Left lung (tissue), 10 donors: ENCODE results near the gene NRN1. TPM values are rescaled to one million over a fixed set of nuclear protein-coding genes. Genes with fewer than 3 reads are reported as not detected.

Experiments used
- ATAC-seq: fragments of 200-7000 bp; cut with Tn5 transposase; one replicate; pipeline ENCODE4 v1.9.1; 2020; ENCODE audit warnings: moderate library complexity
- DNase-seq, 4 donors: peaks; one replicate each; pipeline ENCODE4 v3.0.0-alpha.2; 2013 to 2020
- H3K27ac ChIP-seq, 2 donors: fragments of 200-600 bp; sonication (generic) in 1 of 2; one replicate each; pipeline versions ENCODE4 v1.5.0 to v1.8.0; 2020 to 2021
- H3K27me3 ChIP-seq, 2 donors: fragments of 200-600 bp; sonication (generic) in 1 of 2; one replicate each; pipeline versions ENCODE4 v1.5.0 to v1.8.0; 2020 to 2021
- H3K36me3 ChIP-seq, 2 donors: fragments of 200-600 bp; sonication (generic) in 1 of 2; one replicate each; pipeline versions ENCODE4 v1.5.0 to v1.8.0; 2020 to 2021
- H3K4me1 ChIP-seq, 2 donors: fragments of 200-600 bp; one replicate each; pipeline ENCODE4 v1.8.0; 2021
- H3K4me3 ChIP-seq, 2 donors: fragments of 200-600 bp; sonication (generic) in 1 of 2; one replicate each; pipeline versions ENCODE4 v1.5.0 to v1.8.0; 2020 to 2021; ENCODE audit warnings: mild to moderate bottlenecking in 1 of 2
- H3K9me3 ChIP-seq, 2 donors: fragments of 200-600 bp; sonication (generic) in 1 of 2; one replicate each; pipeline versions ENCODE4 v1.5.0 to v1.8.0; 2020 to 2021
- CTCF ChIP-seq, 2 donors: fragments of 200-600 bp; sonication (generic) in 1 of 2; IDR thresholded peaks; one replicate each; pipeline versions ENCODE4 v1.5.0 to v1.8.0; 2021; ENCODE audit warnings: antibody characterized with exemption in 2 of 2
- intact Hi-C, 2 donors: fragments of 100-400 bp; cut with DNase I; formaldehyde crosslinking; loops; one replicate each; pipeline versions ENCODE4 v1.11.2 to v1.14.2; 2022
- polyA plus RNA-seq, 6 donors: library from polyadenylated mRNA; unstranded; fragments of 120-200 nt; gene quantifications; one replicate each; pipeline ENCODE4 v1.2.1, GENCODE V29; 2013; ENCODE audit not compliant: insufficient read length in 6 of 6
- total RNA-seq, 2 donors: library from RNA; stranded (reverse); fragmentation: NEBNext Ultra II Directional; extraction: Animal tissue kit (Norgen Biotek cat#: 25700); gene quantifications; one replicate each; pipeline ENCODE4 v1.2.1, GENCODE V29; 2021
- donor health status: DM: no; HTN: yes; CAD: no.
- donor health status: DM: no; HTN: no; CAD: no.

Gene NRN1
- total and polyA plus RNA-seq, 8 donors: 6.5 to 12.9 (median 9.9) TPM

- no peaks in the 10 kb centered on the region for H3K36me3 ChIP-seq
- intact Hi-C loops: no loop called here
- peak in 1 of 4 donors; percentile 77 for DNase-seq
- H3K9me3 ChIP-seq: no peaks in the 10 kb centered on the region
- H3K27me3 ChIP-seq: peaks cover 99 to 100% of the 10 kb centered on the region in 2 donors
- TF ChIP-seq CTCF (IDR thresholded peaks at IDR 0.05): no peak
- H3K27ac ChIP-seq: no peak overlapping the region
- H3K4me3 ChIP-seq: peak overlapping the region in 1 of 2 donors; percentile 50
- H3K4me1 ChIP-seq: peaks cover 3 to 75% of the 10 kb centered on the region in 2 donors
- ATAC-seq: no peak
Observed at GRCh38 chr6:6002005-6002847, 4.5 kb downstream of the NRN1 start.

GRCh38 chr6:6001443-6001842 is 5.3 kb downstream of the NRN1 start:
- ATAC-seq: no peak
- no peaks in the 10 kb centered on the region for H3K36me3 ChIP-seq
- H3K27me3 ChIP-seq: peaks cover 99 to 100% of the 10 kb centered on the region in 2 donors
- no peak for DNase-seq
- H3K27ac ChIP-seq: no peak overlapping the region
- H3K4me3 ChIP-seq: no peak overlapping the region
- no peak for TF ChIP-seq CTCF (IDR thresholded peaks at IDR 0.05)
- H3K4me1 ChIP-seq: peaks cover 7 to 74% of the 10 kb centered on the region in 2 donors
- H3K9me3 ChIP-seq: no peaks in the 10 kb centered on the region
- intact Hi-C loops: no loop called here

- peak overlapping the region in 1 of 2 donors; percentile 43 for H3K27ac ChIP-seq
Observed at GRCh38 chr6:5999688-6000608, 6.8 kb downstream of the NRN1 start.

GRCh38 chr6:5998711-5999687 is 7.7 kb downstream of the NRN1 start:
- no peak for TF ChIP-seq CTCF (IDR thresholded peaks at IDR 0.05)
- DNase-seq (peak in 1 of 4 donors; percentile 84), ATAC-seq (no peak)
- Histone ChIP-seq H3K4me3 (peak overlapping the region in 1 of 2 donors; percentile 29), H3K27ac (peak overlapping the region in 1 of 2 donors; percentile 43), H3K36me3 (no peaks in the 10 kb centered on the region), H3K4me1 (peaks cover 7 to 59% of the 10 kb centered on the region in 2 donors), H3K9me3 (no peaks in the 10 kb centered on the region), H3K27me3 (peaks cover 99 to 100% of the 10 kb centered on the region in 2 donors)
- intact Hi-C loops: no loop called here

More at GRCh38 chr6:5999688-6000608, 6.8 kb downstream of the NRN1 start:
- DNase-seq: peak in 1 of 4 donors; percentile 61
- no peak for ATAC-seq
- no peak for TF ChIP-seq CTCF (IDR thresholded peaks at IDR 0.05)
- H3K36me3 ChIP-seq: no peaks in the 10 kb centered on the region
- intact Hi-C loops: no loop called here
- peaks cover 99 to 100% of the 10 kb centered on the region in 2 donors for H3K27me3 ChIP-seq
- peak overlapping the region in 1 of 2 donors; percentile 29 for H3K4me3 ChIP-seq
- peaks cover 7 to 65% of the 10 kb centered on the region in 2 donors for H3K4me1 ChIP-seq
- no peaks in the 10 kb centered on the region for H3K9me3 ChIP-seq
